GM13977 (cell line): ENCODE data around the gene MYO7B.

Experiments
- DNase-seq: peaks from one replicate; pipeline ENCODE4 v3.0.0; 2012; ENCODE audit warnings: low spot score
- in situ Hi-C: fragments of 300-500 bp; cut with MboI; formaldehyde crosslinking; loops from one replicate; pipeline ENCODE4 v1.12.0; 2022; ENCODE audit warnings: low sequenced_read_pairs, low pct_unique_long_range_greater_than_20kb, mixed read lengths, inconsistent platforms; ENCODE audit not compliant: unreplicated experiment
- TF ChIP-seq, protein P1 (sequence below): IDR thresholded peaks from 2 replicates; pipeline ENCODE4 v1.5.1; 2012; ENCODE audit warnings: mild to moderate bottlenecking, control low read depth; ENCODE audit not compliant: insufficient read depth; ENCODE audit errors: extremely low read depth, missing control alignments

MYO7B gene

DNA sequence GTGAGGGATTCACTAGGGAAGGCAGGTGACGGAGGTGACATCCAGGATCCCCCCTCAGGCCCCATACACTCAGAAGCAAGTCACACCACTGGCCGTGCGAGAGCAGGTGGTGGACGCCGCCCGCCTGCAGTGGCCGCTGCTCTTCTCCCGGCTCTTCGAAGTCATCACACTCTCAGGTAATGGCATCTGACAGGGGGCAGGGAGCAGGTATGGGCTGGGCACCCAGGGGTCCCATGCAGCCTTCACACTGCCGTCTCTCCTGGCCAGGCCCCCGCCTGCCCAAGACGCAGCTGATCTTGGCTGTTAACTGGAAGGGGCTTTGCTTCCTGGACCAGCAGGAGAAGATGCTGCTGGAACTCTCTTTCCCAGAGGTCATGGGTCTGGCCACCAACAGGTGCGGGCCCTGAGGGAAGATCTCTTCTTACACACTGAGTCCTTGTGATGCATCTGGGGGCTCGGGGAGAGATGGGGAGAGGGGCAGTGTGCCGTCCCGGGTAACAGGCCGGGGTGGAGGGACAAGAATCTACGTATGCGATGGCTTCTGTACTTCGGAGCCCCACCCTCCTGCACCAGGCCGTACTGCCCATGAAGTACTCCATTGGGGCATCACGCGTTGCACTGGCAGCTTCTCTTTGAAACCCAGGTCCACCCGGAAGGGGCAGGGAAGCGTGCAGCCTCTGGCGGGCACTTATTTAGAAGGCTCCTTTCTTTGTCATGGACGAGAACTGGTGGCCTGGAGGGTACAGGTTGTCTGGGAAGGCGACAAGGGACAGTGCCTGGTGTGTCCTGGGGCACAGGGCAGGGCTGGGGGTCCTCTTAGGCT lies 91.6 kb downstream of the MYO7B start:
- in situ Hi-C loops: no loop called here
- TF ChIP-seq, protein P1, sequence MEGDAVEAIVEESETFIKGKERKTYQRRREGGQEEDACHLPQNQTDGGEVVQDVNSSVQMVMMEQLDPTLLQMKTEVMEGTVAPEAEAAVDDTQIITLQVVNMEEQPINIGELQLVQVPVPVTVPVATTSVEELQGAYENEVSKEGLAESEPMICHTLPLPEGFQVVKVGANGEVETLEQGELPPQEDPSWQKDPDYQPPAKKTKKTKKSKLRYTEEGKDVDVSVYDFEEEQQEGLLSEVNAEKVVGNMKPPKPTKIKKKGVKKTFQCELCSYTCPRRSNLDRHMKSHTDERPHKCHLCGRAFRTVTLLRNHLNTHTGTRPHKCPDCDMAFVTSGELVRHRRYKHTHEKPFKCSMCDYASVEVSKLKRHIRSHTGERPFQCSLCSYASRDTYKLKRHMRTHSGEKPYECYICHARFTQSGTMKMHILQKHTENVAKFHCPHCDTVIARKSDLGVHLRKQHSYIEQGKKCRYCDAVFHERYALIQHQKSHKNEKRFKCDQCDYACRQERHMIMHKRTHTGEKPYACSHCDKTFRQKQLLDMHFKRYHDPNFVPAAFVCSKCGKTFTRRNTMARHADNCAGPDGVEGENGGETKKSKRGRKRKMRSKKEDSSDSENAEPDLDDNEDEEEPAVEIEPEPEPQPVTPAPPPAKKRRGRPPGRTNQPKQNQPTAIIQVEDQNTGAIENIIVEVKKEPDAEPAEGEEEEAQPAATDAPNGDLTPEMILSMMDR: no peak
- no peak for DNase-seq

DNA sequence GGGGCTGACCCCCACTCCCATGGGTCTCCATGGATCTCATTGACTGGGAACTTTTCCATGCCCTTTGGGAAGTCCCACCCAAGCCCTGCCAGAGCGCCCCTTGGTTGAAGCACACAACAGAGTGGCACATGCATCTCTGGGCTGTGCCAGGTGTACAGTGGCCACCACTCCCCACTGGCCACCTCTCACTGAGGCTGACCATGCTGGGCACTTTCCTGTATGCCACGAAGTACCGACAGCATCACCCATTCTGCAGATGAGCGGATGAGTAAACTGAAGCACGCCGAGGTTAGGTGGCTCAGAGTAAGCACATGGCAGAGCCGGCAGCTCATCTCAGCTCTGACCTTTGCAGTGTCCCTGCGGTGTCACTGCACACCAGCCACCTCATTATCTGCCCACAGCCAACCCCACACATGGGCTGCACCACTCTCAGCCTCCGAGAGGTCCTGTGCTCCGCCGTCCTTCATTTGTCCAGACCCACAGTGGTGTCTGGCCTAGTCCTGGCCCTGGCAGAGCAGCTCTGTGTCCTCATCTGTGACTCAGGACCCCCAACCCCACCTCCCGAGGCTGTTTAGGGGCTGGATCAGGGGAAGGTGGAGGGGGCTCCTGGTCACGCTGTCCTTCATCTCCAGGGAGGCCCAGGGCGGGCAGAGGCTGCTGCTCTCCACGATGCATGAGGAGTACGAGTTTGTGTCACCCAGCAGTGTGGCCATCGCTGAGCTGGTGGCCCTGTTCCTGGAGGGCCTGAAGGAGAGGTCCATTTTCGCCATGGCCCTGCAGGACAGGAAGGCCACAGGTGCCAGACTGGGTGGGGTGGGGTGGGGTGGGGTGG lies 92.5 kb downstream of the MYO7B start:
- TF ChIP-seq, protein P1: no peak
- in situ Hi-C loops: no loop called here
- DNase-seq: no peak

DNA sequence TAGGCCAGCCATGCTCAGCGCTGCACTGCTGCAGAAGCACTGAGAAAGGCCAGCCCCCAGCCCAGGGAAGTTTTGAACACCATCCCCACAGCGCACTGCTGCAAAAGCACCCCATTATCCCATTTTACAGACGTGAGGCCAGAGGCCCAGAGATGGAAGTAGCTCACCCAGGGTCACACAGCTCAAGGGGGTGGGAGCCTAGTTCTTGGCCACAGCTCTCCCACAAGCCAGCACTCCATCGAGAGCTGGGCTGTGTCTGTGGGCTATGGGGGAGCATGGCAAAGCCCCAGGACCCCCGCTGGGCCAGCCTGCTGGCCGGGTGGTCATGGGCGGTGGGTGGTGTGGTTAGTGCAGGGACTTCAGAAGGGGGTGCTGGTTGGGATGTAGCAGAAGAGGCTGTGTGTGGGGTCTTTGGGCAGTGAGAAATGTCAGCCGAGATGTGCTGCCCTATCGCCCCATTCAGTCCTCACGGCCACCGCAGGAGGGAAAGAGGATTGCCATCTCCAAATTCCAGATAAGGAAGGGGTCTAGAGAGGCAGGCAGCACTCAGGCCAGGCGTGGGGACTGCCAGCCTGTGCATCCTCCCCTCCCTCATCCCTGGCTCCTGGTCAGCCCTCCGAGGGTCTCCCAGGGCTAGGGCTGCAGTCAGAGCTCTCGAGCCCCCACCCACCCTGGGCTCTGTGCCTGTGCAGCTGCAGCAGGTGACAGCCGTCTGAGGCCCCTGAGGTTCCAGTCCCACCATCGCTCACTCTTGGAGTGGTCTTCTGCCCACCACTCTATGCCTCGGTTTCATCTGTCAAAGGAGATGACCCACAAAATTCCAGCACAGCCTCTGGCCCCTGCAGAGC lies 93.5 kb downstream of the MYO7B start:
- in situ Hi-C loops: no loop called here
- TF ChIP-seq, protein P1: no peak
- no peak for DNase-seq

DNA sequence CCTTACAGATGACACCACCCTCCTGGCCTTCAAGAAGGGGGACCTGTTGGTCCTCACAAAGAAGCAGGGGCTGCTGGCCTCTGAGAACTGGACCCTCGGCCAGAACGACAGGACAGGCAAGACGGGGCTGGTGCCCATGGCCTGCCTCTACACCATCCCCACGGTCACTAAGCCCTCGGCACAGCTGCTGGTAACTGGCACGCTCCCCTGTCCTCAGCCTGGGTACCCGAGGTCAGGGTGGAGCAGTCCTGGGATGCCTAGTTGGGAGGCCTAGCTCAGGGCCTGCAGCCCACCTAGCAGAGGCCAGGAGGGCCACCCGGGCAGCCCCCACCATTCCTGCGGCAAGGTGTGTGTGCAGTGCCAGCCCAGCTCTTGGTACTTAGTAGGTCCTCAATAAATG lies 94.2 kb downstream of the MYO7B start:
- in situ Hi-C loops: no loop called here

DNA sequence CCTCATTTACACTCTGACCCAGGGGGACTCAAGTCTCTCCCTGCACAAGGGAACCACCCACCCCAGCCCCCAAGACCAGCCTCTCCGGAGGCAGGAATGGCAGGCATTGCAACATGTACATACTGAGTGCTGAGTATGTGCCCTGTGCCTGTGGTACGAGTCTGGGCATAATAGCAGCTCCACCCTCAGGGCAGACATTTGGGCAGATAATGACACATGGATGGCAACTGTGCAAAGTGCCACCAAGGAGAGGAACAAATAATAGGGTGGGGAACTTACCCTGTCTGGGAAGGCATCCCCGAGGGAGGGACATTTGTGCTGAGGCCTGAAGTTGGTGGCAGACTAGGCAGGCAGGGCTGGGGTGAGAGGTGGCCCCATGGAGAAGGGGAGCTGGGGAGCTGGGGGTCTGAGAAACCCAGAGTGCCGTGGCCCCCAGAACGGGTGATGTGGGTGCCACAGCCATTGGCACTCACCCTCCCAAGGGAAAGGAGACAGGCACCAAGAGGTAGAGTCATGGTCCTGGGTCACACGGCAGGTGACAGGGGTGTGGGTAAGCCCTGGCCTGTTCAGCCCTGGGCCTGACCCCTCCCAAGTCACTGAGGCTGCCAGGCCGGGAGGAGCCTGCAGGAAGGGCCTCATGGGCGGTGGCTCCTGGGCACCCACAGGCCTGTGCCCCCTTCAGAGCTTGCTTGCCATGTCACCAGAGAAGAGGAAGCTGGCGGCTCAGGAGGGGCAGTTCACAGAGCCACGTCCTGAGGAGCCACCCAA lies 94.8 kb downstream of the MYO7B start:
- TF ChIP-seq, protein P1: no peak
- DNase-seq: no peak
- in situ Hi-C loops: no loop called here

More for the DNA sequence above, 94.2 kb downstream of the MYO7B start:
- TF ChIP-seq, protein P1: no peak
- no peak for DNase-seq
